Left ventricle myocardium inferior (tissue), 1 donor: ENCODE data around the gene DVL1. TPM values are rescaled to one million over a fixed set of nuclear protein-coding genes. Genes with fewer than 3 reads are reported as not detected.

Source experiments
- DNase-seq: peaks from one replicate; pipeline ENCODE4 v3.0.0-alpha.2; 2020
- H3K27ac ChIP-seq: fragments of 200-600 bp; replicated peaks from 2 replicates; pipeline ENCODE4 v1.8.0; 2021
- H3K27me3 ChIP-seq: fragments of 200-600 bp; 2 replicates; pipeline ENCODE4 v1.8.0; 2021; ENCODE audit warnings: low read depth
- H3K36me3 ChIP-seq: fragments of 200-600 bp; 2 replicates; pipeline ENCODE4 v1.8.0; 2021
- H3K4me1 ChIP-seq: fragments of 200-600 bp; 2 replicates; pipeline ENCODE4 v1.8.0; 2021
- H3K4me3 ChIP-seq: fragments of 200-600 bp; 2 replicates; pipeline ENCODE4 v1.8.0; 2021; ENCODE audit warnings: mild to moderate bottlenecking, moderate library complexity
- H3K9me3 ChIP-seq: fragments of 200-600 bp; replicated peaks from 2 replicates; pipeline ENCODE4 v1.8.0; 2021
- intact Hi-C: fragments of 100-400 bp; cut with micrococcal nuclease; formaldehyde crosslinking; loops from one replicate; pipeline ENCODE4 v1.11.0; 2022
- long read RNA-seq: library from polyadenylated mRNA; unstranded; transcript quantifications from one replicate; pipeline ENCODE4 v2.0.0, GENCODE V29; 2021
- total RNA-seq: library from RNA; stranded (reverse); fragmentation: NEBNext Ultra II Directional; extraction: Animal tissue kit (Norgen Biotek cat#: 25700); gene quantifications from one replicate; pipeline ENCODE4 v1.2.1, GENCODE V29; 2021
- TF ChIP-seq, protein P1 (sequence below): fragments of 200-600 bp; IDR thresholded peaks from 2 replicates; pipeline ENCODE4 v1.8.0; 2021; ENCODE audit warnings: antibody characterized with exemption, mild to moderate bottlenecking, borderline replicate concordance
- donor health status: DM: no; HTN: yes; CAD: no; lungs with severe emphysema.

DVL1 gene
- total RNA-seq = 93.0 TPM
- long read RNA-seq, transcript DVL1-201 (15 exons, 3,239 nt) = minor isoform, 20 of 365 reads
- long read RNA-seq, transcript DVL1-202 (15 exons, 2,926 nt) = major isoform, 215 of 365 reads
- long read RNA-seq, partial matches to known transcripts = 59 of 365 reads
- long read RNA-seq, other reads (novel, unspliced or antisense) = 70 of 365 reads

DNA sequence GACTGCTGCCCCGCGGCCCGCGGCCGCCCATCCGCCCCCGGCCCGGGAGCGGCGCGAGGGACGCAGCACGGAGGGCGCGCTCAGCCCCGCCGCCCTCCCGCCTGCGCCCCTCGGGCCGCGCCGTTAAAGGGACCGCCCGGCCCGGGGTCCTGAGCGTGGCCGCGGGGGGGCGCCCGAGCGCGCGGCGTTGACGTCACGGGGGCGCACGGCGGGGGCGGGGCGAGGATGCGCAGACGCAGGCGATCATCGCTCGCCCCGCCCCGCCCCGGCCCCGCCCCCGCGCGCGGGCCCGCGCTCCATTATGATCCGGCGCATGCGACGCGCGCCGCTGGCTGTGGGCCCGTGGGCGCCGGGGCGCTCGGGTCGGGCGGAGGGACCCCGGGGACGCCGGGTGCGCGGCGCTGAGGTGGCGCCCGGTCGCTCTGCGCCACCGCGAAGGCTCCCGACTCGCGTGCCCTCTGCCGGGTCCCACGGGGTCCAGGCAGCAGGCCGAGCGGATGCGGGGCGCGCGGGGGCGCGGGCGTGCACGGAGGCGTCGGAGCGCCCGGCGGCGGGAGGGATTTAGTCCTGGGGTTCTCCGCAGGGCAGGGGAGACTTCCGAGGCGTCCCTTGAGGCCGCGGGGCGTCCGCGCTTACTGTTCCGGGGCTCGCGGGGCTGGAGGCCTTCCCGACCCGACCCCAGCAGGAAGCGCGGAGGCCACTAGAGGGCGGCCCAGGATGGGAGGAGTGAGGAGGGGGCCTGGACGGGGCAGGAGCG, at the start of gene DVL1:
DVL1 (minus strand) TSS at position 163 of the 757 bp plus-strand sequence. CDS start 353 bp downstream, outside the sequence.
- Histone ChIP-seq H3K9me3 (no peaks in the 10 kb centered on the region), H3K27me3 (peaks cover 22% of the 10 kb centered on the region), H3K36me3 (no peaks in the 10 kb centered on the region), H3K27ac (peak within 1 kb of the TSS; percentile 96), H3K4me3 (peak within 1 kb of the TSS; percentile 84), H3K4me1 (peaks cover 71% of the 10 kb centered on the region)
- peak; percentile 64 for DNase-seq
- intact Hi-C loops = no loop called here
- TF ChIP-seq, protein P1, sequence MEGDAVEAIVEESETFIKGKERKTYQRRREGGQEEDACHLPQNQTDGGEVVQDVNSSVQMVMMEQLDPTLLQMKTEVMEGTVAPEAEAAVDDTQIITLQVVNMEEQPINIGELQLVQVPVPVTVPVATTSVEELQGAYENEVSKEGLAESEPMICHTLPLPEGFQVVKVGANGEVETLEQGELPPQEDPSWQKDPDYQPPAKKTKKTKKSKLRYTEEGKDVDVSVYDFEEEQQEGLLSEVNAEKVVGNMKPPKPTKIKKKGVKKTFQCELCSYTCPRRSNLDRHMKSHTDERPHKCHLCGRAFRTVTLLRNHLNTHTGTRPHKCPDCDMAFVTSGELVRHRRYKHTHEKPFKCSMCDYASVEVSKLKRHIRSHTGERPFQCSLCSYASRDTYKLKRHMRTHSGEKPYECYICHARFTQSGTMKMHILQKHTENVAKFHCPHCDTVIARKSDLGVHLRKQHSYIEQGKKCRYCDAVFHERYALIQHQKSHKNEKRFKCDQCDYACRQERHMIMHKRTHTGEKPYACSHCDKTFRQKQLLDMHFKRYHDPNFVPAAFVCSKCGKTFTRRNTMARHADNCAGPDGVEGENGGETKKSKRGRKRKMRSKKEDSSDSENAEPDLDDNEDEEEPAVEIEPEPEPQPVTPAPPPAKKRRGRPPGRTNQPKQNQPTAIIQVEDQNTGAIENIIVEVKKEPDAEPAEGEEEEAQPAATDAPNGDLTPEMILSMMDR = peak; percentile 57

DNA sequence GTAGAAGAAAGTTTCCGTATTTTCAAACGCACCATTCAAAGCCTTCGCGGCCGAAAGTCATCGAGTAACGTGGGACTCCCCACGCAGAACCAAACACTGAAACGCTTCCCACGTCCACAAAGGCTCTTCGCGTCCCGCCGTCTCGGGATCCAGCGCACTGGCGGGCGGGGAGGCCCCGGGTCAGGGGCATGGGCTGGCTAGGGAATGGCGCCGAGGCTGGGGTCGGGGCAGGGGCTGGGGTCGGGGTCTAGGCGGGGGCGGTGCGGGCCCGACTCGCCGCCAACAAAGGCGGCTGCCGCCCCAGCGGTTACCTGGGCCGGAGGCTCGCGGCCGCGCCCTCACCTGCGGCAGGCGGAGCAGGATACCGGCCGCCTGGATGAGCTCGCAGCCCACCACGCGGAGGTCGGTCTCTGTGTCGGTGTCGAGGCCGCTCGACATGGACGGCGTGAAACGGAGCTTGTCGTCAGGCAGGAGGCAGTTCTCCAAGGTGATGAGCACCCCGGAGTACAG, 49.5 kb upstream of the DVL1 start:
- H3K36me3 ChIP-seq = peaks cover 76% of the 10 kb centered on the region
- H3K9me3 ChIP-seq = no peaks in the 10 kb centered on the region
- TF ChIP-seq, protein P1 = no peak
- no peaks in the 10 kb centered on the region for H3K27me3 ChIP-seq
- peak overlapping the region; percentile 96 for H3K27ac ChIP-seq
- intact Hi-C loops = no loop called here
- H3K4me1 ChIP-seq = peaks cover 80% of the 10 kb centered on the region
- peak overlapping the region; percentile 99 for H3K4me3 ChIP-seq
- no peak for DNase-seq

DNA sequence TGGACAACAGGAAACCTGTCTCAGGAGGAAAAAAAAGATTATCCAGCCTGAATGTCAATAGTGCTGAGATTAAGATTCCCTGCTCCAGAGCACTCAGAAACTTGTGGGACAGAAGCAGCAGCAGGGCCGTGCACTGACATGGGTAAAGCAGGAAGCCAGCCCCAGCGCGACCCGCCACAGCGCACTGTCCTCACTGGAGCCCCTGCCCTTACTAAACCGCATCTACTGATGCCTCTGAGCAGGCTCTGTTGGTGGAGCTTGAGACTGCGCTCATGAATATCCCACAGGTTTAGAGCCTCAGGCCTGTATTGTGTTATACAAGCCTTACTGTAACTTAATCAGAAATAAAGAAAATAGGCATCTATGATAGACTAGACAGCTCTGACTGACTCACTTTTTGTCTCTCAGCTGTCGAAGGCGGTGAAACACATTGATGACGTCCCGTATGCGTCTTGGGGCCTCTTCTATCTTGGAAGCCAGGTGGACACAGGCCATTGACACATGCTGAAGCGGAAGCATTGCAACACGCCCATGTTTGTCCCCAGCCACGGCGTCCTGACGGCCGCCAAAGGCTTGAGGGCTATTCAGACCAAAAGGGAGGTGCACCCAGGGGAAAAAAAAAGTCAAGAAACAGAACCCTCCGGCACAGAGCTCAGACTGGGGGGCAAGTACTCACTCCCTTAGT, 48.8 kb upstream of the DVL1 start:
- H3K27me3 ChIP-seq = no peaks in the 10 kb centered on the region
- DNase-seq = no peak
- H3K4me3 ChIP-seq = peak overlapping the region; percentile 99
- H3K9me3 ChIP-seq = no peaks in the 10 kb centered on the region
- TF ChIP-seq, protein P1 = no peak
- H3K4me1 ChIP-seq = peaks cover 85% of the 10 kb centered on the region
- H3K27ac ChIP-seq = peak overlapping the region; percentile 96
- intact Hi-C loops = no loop called here
- H3K36me3 ChIP-seq = peaks cover 76% of the 10 kb centered on the region

DNA sequence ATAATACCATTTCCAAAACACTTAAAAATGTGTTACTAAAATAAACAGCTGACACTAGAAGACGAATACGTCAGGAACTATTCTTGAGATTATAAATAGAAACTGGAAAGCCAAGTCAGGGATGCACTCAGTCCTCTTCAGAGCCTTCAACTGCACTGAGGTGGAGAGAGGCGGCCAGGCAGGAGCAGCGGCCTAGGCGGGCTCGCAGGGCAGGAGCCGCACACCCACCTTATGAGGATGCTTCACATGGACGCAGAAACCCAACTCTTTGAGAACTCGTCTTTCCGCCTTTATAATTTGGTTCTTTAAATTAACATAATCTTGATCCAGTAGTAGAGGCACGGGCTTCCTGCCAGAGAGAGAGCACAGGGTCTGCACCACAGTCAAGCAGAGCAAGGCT, 45.9 kb upstream of the DVL1 start:
- Histone ChIP-seq H3K4me3 (no peak overlapping the region), H3K9me3 (no peaks in the 10 kb centered on the region), H3K27me3 (no peaks in the 10 kb centered on the region), H3K36me3 (peaks cover 80% of the 10 kb centered on the region), H3K27ac (peak overlapping the region; percentile 61), H3K4me1 (peaks cover 92% of the 10 kb centered on the region)
- TF ChIP-seq, protein P1 = no peak
- no peak for DNase-seq
- intact Hi-C loops = no loop called here

DNA sequence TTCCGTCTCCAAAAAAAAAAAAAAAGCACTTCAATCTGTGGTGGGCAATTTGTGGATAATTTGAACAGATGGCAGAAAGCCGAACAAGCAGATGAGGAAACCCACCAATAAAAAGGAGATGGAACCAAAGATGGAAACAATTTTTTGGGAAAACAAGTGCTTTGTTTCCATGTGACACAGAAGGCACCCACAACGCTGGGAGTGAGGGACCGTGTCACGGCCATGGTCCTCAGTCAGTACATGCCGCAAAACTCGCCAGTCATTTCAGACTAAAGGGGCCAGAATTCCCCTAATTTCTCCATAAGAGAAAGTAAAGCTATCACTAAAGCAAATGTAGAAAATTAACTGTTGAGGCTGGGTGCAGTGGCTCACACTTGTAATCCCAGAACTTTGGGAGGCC, 44.9 kb upstream of the DVL1 start:
- Histone ChIP-seq H3K4me3 (no peak overlapping the region), H3K4me1 (peaks cover 92% of the 10 kb centered on the region), H3K9me3 (no peaks in the 10 kb centered on the region), H3K27me3 (no peaks in the 10 kb centered on the region), H3K27ac (no peak overlapping the region), H3K36me3 (peaks cover 90% of the 10 kb centered on the region)
- intact Hi-C loops = no loop called here
- TF ChIP-seq, protein P1 = no peak
- no peak for DNase-seq
